Mesenchymal stem cell (in vitro differentiated cells and primary cell): ENCODE data around the gene PGPEP1.

Experiments used
- DNase-seq: peaks from one replicate; pipeline ENCODE4 v3.0.0-alpha.2; 2013
- H2AFZ ChIP-seq: one replicate; pipeline ENCODE4 v1.6.1; 2013; ENCODE audit warnings: low read depth, mild to moderate bottlenecking, control low read depth, inconsistent platforms, low read length, moderate library complexity
- H2AK5ac ChIP-seq: 2 replicates; pipeline ENCODE4 v1.6.1; 2013; ENCODE audit warnings: low read length, moderate library complexity, mild to moderate bottlenecking, inconsistent platforms; ENCODE audit not compliant: severe bottlenecking
- H2BK120ac ChIP-seq: one replicate; pipeline ENCODE4 v1.6.1; 2013; ENCODE audit warnings: low read depth, mild to moderate bottlenecking, inconsistent platforms, low read length, moderate library complexity
- H2BK12ac ChIP-seq, 2 experiments: one replicate each; pipeline ENCODE4 v1.6.1; 2013; ENCODE audit warnings: inconsistent platforms in 2 of 2, low read length in 2 of 2, mild to moderate bottlenecking in 2 of 2, moderate library complexity in 2 of 2, control low read depth in 1 of 2
- H2BK15ac ChIP-seq: one replicate; pipeline ENCODE4 v1.6.1; 2013; ENCODE audit warnings: mild to moderate bottlenecking, low read depth, inconsistent platforms; ENCODE audit not compliant: poor library complexity, severe bottlenecking
- H2BK5ac ChIP-seq: 2 replicates; pipeline ENCODE4 v1.6.1; 2013; ENCODE audit warnings: low read depth, mild to moderate bottlenecking, low read length, control low read depth, inconsistent platforms; ENCODE audit not compliant: poor library complexity, severe bottlenecking
- H3K14ac ChIP-seq, 2 experiments: one replicate each; pipeline ENCODE4 v1.6.1; 2013; ENCODE audit warnings: inconsistent platforms in 2 of 2, low read length in 2 of 2, control low read depth in 1 of 2, mild to moderate bottlenecking in 1 of 2, moderate library complexity in 1 of 2
- H3K18ac ChIP-seq, 2 experiments: one replicate each; pipeline ENCODE4 v1.6.1; 2013; ENCODE audit warnings: inconsistent platforms in 2 of 2, low read length in 2 of 2, control low read depth in 1 of 2, low read depth in 1 of 2, mild to moderate bottlenecking in 1 of 2
- H3K23ac ChIP-seq, 2 experiments: one replicate each; pipeline ENCODE4 v1.6.1; 2013; ENCODE audit warnings: inconsistent platforms in 2 of 2, low read length in 2 of 2, mild to moderate bottlenecking in 2 of 2, moderate library complexity in 2 of 2, control low read depth in 1 of 2
- H3K27ac ChIP-seq: 2 replicates; pipeline ENCODE4 v1.5.1; 2013; ENCODE audit warnings: mild to moderate bottlenecking, moderate library complexity, low read length, control low read depth, inconsistent platforms; ENCODE audit not compliant: poor library complexity, severe bottlenecking
- H3K27me3 ChIP-seq, 2 experiments: 2 replicates each; pipeline versions ENCODE4 v1.6.1 to v1.7.0; 2013; ENCODE audit warnings: low read length in 2 of 2, mild to moderate bottlenecking in 2 of 2, moderate library complexity in 2 of 2, control low read depth in 1 of 2, inconsistent platforms in 1 of 2; ENCODE audit not compliant: control insufficient read depth in 1 of 2, insufficient read depth in 1 of 2
- H3K36me3 ChIP-seq, 2 experiments: 2 replicates each; pipeline versions ENCODE4 v1.6.1 to v1.7.0; 2013; ENCODE audit warnings: low read length in 2 of 2, control low read depth in 1 of 2, inconsistent platforms in 1 of 2, low read depth in 1 of 2, mild to moderate bottlenecking in 1 of 2; ENCODE audit not compliant: insufficient read depth in 2 of 2, control insufficient read depth in 1 of 2
- H3K4ac ChIP-seq, 2 experiments: one replicate each; pipeline ENCODE4 v1.6.1; 2013; ENCODE audit warnings: inconsistent platforms in 2 of 2, low read length in 2 of 2, mild to moderate bottlenecking in 2 of 2, moderate library complexity in 2 of 2, control low read depth in 1 of 2, low read depth in 1 of 2
- H3K4me1 ChIP-seq: 2 replicates; pipeline ENCODE4 v1.6.1; 2013; ENCODE audit warnings: low read depth, low read length, control low read depth; ENCODE audit not compliant: control insufficient read depth, insufficient read depth
- H3K4me2 ChIP-seq: 2 replicates; pipeline ENCODE4 v1.6.1; 2013; ENCODE audit warnings: low read length, mild to moderate bottlenecking, inconsistent platforms; ENCODE audit not compliant: poor library complexity, severe bottlenecking
- H3K4me3 ChIP-seq, 2 experiments: 2 replicates each; pipeline versions ENCODE4 v1.5.1 to v1.7.0; 2013; ENCODE audit warnings: low read length in 2 of 2, mild to moderate bottlenecking in 2 of 2, control low read depth in 1 of 2, low read depth in 1 of 2; ENCODE audit not compliant: insufficient read depth in 1 of 2
- H3K79me1 ChIP-seq: replicated peaks from 2 replicates; pipeline ENCODE4 v1.6.1; 2013; ENCODE audit warnings: mild to moderate bottlenecking, control low read depth, low read length, inconsistent platforms; ENCODE audit not compliant: poor library complexity, severe bottlenecking
- H3K9ac ChIP-seq: 2 replicates; pipeline ENCODE4 v1.7.0; 2013; ENCODE audit warnings: mild to moderate bottlenecking, low read length, moderate library complexity
- H3K9me3 ChIP-seq: 2 replicates; pipeline ENCODE4 v1.7.0; 2013; ENCODE audit warnings: mild to moderate bottlenecking, low read length; ENCODE audit not compliant: control insufficient read depth
- H4K8ac ChIP-seq: one replicate; pipeline ENCODE4 v1.6.1; 2013; ENCODE audit warnings: inconsistent platforms, mild to moderate bottlenecking, low read length, moderate library complexity
- H4K91ac ChIP-seq: one replicate; pipeline ENCODE4 v1.6.1; 2013; ENCODE audit warnings: mild to moderate bottlenecking, low read length, inconsistent platforms
- WGBS: methylation state at CpG from one replicate; pipeline ENCODE4 v1.1.7; 2013; ENCODE audit warnings: mixed read lengths; 5-methylcytosine and 5-hydroxymethylcytosine counted together

The PGPEP1 gene

GRCh38 chr19:18342090-18342632 lies 1.8 kb downstream of the PGPEP1 start:
- Histone ChIP-seq H2AK5ac (no peak overlapping the region), H2BK12ac (no peak overlapping the region), H3K27me3 (no peaks in the 10 kb centered on the region), H3K27ac (no peak overlapping the region), H3K9ac (no peak overlapping the region), H4K91ac (no peak overlapping the region), H2BK120ac (no peak overlapping the region), H2AFZ (no peak overlapping the region), H3K4ac (no peak overlapping the region), H3K36me3 (peaks cover 30% of the 10 kb centered on the region in 2 experiments), H3K9me3 (no peaks in the 10 kb centered on the region), H3K4me1 (peaks cover 22% of the 10 kb centered on the region), H2BK5ac (no peak overlapping the region), H3K79me1 (peaks cover 31% of the 10 kb centered on the region), H2BK15ac (no peak overlapping the region), H3K23ac (no peak overlapping the region), H3K14ac (no peak overlapping the region), H3K4me3 (no peak overlapping the region), H3K18ac (no peak overlapping the region), H4K8ac (no peak overlapping the region), H3K4me2 (no peak overlapping the region)
- WGBS: 92% methylated on average over 8 of the region's 8 CpGs
- no peak for DNase-seq

DNA sequence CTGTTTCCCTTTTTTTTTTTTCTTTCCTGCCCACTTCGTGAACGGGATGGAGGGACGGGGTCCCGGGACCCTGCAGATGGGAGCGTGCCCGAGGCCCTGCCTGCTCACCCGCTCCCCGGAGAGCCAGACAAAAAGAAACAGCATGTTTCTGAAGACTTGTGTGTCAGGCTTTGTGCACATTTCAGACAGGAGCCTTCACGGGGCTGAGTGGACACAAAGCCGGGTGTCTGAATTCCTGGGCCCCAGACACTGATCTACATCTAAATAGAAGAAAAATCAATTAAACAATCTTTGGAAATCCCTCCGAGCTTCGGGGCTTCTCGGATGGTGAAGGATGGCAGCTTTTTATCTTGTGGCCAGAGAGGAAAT lies 4.2 kb downstream of the PGPEP1 start:
- no peak overlapping the region for H2AFZ ChIP-seq
- H3K79me1 ChIP-seq: peaks cover 37% of the 10 kb centered on the region
- H3K4me1 ChIP-seq: peaks cover 22% of the 10 kb centered on the region
- H3K4me2 ChIP-seq: no peak overlapping the region
- H2AK5ac ChIP-seq: no peak overlapping the region
- H3K36me3 ChIP-seq: peaks cover 30 to 41% of the 10 kb centered on the region in 2 experiments
- no peak overlapping the region for H2BK12ac ChIP-seq
- no peak overlapping the region for H2BK15ac ChIP-seq
- no peaks in the 10 kb centered on the region for H3K9me3 ChIP-seq
- no peaks in the 10 kb centered on the region for H3K27me3 ChIP-seq
- WGBS: 77% methylated on average over 11 of the region's 13 CpGs
- H4K8ac ChIP-seq: no peak overlapping the region
- H4K91ac ChIP-seq: no peak overlapping the region
- no peak overlapping the region for H3K23ac ChIP-seq
- H2BK5ac ChIP-seq: no peak overlapping the region
- H3K4me3 ChIP-seq: no peak overlapping the region
- H3K9ac ChIP-seq: peak overlapping the region; percentile 12
- no peak overlapping the region for H3K18ac ChIP-seq
- no peak overlapping the region for H2BK120ac ChIP-seq
- DNase-seq: no peak
- no peak overlapping the region for H3K27ac ChIP-seq
- H3K4ac ChIP-seq: no peak overlapping the region
- H3K14ac ChIP-seq: no peak overlapping the region

DNA sequence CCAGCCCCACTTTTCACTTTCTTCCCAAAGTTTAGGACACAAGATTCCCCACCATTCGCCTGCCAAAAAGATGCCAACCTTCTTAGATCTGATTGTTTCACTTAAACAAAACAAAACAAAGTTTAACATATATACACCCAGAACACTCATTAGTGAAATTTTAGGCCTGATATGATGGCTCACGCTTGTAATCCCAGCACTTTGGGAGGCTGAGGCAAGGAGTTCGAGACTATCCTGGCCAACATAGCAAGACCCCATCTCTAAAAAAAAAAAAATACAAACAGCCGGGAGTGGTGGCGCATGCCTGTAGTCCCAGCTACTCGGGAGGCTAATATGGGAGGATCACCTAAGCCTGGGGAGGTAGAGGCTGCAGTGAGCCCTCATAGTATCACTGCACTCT lies 4.9 kb downstream of the PGPEP1 start:
- H3K18ac ChIP-seq: no peak overlapping the region
- H3K27me3 ChIP-seq: no peaks in the 10 kb centered on the region
- peaks cover 41% of the 10 kb centered on the region for H3K79me1 ChIP-seq
- H3K23ac ChIP-seq: no peak overlapping the region
- no peak overlapping the region for H3K4ac ChIP-seq
- no peak overlapping the region for H2BK5ac ChIP-seq
- H3K14ac ChIP-seq: no peak overlapping the region
- no peak overlapping the region for H2BK120ac ChIP-seq
- DNase-seq: no peak
- H2BK12ac ChIP-seq: no peak overlapping the region
- H4K8ac ChIP-seq: no peak overlapping the region
- H2AK5ac ChIP-seq: no peak overlapping the region
- H2BK15ac ChIP-seq: no peak overlapping the region
- H3K9ac ChIP-seq: no peak overlapping the region
- no peak overlapping the region for H2AFZ ChIP-seq
- WGBS: over 99% methylated on average over 6 of the region's 6 CpGs
- peaks cover 17% of the 10 kb centered on the region for H3K4me1 ChIP-seq
- no peaks in the 10 kb centered on the region for H3K9me3 ChIP-seq
- H3K36me3 ChIP-seq: peaks cover 33 to 42% of the 10 kb centered on the region in 2 experiments
- H3K27ac ChIP-seq: no peak overlapping the region
- H4K91ac ChIP-seq: no peak overlapping the region
- no peak overlapping the region for H3K4me3 ChIP-seq
- no peak overlapping the region for H3K4me2 ChIP-seq

- no peak overlapping the region for H2AFZ ChIP-seq
- no peak overlapping the region for H2BK12ac ChIP-seq
- no peaks in the 10 kb centered on the region for H3K27me3 ChIP-seq
- peaks cover 14% of the 10 kb centered on the region for H3K4me1 ChIP-seq
- 69% methylated on average over 8 of the region's 8 CpGs for WGBS
- H3K4me3 ChIP-seq: no peak overlapping the region
- no peak overlapping the region for H4K91ac ChIP-seq
- no peak overlapping the region for H4K8ac ChIP-seq
- H3K9me3 ChIP-seq: no peaks in the 10 kb centered on the region
- H3K79me1 ChIP-seq: peaks cover 39% of the 10 kb centered on the region
- H3K36me3 ChIP-seq: peaks cover 38 to 47% of the 10 kb centered on the region in 2 experiments
- no peak overlapping the region for H2BK5ac ChIP-seq
- H3K9ac ChIP-seq: no peak overlapping the region
- no peak overlapping the region for H3K4ac ChIP-seq
- no peak overlapping the region for H3K27ac ChIP-seq
- no peak overlapping the region for H2BK15ac ChIP-seq
- H2BK120ac ChIP-seq: no peak overlapping the region
- no peak for DNase-seq
- no peak overlapping the region for H2AK5ac ChIP-seq
- no peak overlapping the region for H3K18ac ChIP-seq
- no peak overlapping the region for H3K23ac ChIP-seq
- H3K4me2 ChIP-seq: no peak overlapping the region
- H3K14ac ChIP-seq: no peak overlapping the region
These were observed 5.7 kb downstream of the PGPEP1 start for GRCh38 chr19:18346091-18346490.
